Middle frontal gyrus (tissue), 1 donor: ENCODE results near the gene PLBD1.

ENCODE experiments used
- DNase-seq: peaks from one replicate; pipeline ENCODE4 v3.0.0-alpha.2; 2015; ENCODE audit warnings: low spot score; ENCODE audit errors: extremely low spot score

Gene PLBD1

DNA sequence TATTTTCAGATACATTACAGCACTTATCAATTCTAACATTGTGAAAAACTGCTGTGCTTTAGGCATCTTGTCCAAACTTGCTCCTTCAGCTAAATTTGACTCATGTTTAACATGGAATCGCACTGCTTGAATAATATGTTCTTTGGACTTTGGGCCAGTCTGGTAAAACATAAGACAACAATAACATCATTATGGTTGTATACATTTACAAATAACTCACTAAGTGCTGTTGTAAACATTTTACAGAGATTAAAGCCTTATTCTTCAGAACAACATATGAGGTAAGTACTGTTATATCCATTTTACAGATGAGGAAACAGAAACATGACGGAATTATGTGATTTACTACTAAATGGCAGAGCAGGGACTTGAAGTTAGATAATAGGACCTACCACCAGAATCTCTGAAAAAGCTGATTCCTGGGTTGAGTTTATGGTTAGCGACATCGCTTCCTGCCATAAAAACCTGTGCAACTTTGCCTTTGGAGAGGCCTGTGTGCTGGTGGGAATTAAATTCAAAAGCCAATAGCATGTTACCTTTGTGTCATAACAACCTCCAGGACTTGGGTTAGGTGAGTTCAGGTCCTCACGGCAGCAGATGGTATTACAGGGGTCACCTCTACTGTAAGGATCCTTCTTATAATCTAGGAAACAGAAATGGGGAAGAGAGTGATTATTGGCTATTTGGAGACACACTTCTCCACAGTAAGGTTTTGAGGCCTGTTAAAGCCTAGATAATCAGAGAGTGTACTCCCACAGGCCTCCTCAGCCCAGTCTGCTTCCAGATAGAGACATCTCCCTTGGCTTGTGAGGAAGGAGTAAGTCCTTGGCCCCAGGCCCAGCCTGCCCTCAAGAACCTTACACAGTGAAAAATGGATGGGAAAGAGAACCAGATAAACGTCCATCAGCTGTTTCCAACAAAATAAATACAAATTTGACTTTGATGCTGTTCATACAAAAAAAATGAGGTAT lies 61.8 kb downstream of the PLBD1 start:
- no peak for DNase-seq

DNA sequence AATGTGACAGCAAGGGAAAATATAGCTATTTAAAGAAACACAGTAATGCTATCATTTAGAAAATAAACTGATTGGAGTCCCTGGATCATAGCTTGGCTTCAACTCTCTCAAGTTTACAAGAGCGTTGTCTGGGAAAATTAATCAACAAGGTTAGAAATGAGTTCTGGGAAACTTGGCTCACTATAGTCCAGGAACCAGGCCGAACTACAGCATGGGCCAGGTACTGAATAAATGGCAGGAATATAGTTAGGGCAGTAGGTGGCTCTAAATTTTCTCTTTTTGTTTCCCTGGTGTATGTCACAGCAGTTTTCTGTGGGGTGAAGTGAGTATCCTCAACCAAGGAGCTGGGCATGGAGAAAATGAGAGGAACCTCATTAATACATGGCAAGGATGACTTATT lies 72.4 kb downstream of the PLBD1 start:
- no peak for DNase-seq

DNA sequence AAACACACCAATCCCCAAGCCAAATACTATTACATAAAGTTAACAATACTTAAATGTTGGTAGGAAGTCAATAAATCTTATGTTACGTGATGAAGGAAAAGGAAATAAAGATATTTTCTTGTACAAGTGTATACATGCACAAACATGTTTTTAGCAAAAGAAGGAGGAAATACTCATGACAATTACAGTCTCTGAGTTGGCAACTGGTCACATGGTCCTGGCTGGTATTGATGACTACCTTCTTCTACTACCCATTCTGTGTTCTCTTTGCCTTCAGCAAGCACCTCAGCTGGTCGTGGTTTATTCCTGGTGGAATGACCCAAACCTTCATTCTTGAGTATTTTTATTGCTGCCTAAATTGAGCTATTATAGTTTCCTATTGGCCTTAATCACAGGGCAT lies 84.8 kb downstream of the PLBD1 start:
- DNase-seq = no peak

DNA sequence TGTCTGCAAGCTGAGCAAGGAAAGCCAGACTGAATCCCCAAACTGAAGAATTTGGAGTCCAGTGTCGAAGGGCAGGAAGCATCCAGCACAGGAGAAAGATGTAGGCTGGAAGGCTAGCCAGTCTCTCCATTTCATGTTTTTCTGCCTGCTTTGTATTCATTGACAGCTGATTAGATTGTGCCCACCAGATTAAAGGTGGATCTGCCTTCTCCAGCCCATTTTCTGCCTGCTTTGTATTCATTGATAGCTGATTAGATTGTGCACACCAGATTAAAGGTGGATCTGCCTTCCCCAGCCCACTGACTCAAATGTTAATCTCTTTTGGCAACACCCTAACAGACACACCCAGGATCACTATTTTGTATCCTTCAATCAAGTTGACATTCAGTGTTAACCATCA lies 85.3 kb downstream of the PLBD1 start:
- no peak for DNase-seq

DNA sequence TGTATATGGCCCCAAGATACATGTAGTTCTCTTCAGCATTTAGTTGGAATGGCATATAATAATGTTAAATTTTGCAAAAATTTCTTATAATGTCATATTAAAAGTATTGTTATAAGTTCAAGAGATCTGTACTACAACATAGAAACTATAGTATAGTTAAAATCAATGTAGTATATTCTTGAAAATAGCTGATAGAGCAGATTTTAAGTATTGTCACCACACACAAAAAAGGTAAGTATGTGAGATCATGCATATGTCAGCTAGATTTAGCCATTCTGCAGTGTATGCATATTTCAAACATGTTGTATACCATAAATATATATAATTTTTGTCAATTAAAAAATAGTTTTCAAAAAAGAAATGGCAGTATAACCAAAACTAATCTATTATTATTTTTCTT lies 86.5 kb downstream of the PLBD1 start:
- DNase-seq = no peak

DNA sequence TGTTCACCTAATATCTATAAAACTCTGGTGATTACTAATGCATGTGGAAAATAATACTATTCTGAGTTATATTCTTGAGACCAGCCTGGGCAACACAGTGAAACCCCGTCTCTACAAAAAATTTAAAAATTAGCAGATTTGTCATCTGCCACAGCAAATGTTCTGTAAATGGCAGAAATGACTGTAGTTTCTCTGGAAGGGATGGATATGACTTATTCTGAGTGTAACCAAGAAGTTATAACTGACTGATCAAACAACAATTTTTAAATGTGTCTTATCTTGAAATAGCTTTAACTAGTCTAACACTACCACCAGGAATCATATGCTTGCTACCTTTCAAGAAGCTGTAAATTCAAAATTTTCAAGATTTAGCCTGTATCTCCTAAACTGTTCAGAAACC lies 88.7 kb downstream of the PLBD1 start:
- DNase-seq = no peak

DNA sequence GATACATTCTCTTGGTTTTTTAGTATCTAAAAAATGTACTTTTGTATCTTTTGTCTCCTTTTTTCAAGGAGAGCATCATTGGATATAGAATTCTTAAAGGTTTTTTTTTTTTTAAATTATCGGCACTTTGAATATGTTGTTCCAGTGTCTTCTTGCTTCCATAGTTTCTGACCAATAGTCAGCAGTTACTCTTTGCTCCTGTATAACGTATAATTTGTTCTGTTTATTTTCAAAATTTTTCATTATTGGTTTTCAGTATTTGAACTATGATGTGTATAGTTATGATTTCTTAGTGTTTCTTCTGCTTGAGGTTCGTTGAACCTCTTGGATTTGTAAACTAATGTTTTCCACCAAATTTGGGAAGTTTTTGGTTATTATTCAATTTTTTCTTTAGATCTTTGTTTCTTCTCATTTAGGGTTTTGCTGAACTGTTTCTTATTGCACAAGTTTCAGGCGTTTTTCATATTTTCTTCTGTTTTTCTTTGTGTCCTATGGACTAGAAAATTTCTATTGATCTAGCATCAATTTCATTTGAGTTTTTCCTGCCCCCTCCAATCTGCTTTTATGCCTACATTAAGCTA lies 93.9 kb downstream of the PLBD1 start:
- no peak for DNase-seq

DNA sequence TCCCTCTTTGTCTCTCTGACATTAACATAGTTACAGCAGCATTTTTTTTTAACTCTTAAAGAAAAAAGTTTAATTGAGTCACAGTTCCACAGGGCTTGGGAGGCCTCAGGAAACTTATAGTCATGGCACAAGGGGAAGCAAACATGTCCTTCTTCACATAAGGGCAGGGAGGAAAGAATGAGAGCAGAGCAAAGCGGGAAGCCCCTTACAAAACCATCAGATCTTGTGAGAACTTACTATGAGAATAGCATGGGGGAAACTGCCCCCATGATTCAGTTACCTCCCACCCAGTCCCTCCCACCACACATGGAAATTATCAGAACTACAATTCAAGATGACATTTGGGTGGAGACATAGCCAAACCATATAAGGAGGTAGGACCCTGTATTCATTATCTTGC lies 96.2 kb downstream of the PLBD1 start:
- no peak for DNase-seq

DNA sequence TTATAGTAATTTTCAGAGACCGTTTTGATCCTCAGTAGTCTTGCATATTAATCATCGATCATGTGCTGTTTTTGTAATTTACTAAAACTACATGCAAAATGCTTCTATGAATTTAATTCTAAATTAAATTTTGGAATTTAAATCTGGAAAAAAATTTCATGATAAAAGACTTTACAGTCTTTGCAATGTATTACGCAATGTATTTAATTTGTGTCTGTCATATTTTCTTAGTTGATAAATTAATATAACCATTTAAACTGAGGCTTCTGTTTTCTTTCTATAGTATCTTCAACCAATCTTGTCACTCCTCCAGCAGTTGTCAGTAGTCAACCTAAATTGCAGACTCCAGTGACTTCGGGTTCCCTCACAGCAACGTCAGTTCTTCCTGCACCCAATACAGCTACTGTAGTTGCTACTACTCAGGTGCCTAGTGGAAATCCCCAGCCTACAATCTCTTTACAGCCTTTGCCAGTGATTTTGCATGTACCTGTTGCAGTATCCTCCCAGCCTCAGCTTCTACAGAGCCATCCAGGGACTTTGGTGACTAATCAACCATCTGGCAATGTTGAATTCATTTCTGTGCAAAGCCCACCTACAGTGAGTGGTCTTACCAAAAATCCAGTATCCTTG lies 107.4 kb downstream of the PLBD1 start:
- no peak for DNase-seq

DNA sequence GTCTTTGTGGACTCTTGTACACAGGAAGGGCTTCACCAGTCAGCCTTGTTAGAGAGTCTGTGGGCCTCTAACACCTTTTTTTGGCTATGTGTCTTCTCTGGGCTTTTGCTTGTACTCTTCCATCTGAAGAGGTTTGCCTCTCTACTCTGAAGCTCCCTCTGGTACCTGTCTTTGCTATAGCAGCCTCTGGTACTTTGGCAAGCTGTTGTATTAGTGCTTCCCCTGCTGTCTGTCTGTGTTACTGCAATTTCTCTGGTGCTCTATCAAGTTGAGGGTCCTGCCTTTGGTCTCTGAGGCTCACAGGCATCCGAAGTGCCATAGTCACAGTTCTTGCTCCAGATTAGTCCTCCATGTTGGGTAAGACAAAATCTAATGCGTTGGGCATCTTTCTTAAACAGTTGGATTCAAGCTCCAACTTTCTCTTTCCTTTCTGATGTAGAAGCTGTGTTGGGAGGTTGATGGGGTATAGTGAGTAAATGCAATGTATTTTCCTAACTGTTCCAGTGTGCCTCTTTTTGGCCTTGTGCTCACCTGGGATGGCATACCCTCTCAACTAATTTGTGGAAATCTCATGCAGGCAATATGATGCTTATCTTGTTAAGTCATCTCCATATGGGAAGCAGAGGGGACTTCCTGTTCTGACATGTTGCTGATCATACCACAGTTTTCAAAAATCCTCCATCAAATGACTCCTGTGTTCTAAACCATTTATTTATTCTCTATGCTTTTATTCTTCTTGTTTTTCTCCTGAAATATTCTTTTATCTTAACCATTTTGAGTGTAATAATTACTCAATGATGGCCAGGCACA lies 113.4 kb downstream of the PLBD1 start:
- no peak for DNase-seq
